Thyroid gland (tissue), 4 donors: ENCODE measurements around the gene MAGEH1. TPM values are rescaled to one million over a fixed set of nuclear protein-coding genes. Genes with fewer than 3 reads are reported as not detected.
A peak's percentile ranks its signal among the peaks of the same experiment; 100 is the strongest.
"Not testable (repeated sequence)": the region's sequence is repeated elsewhere in the genome, so short reads cannot be mapped to it uniquely, and the experiment has no call there.

ENCODE experiments used
- DNase-seq, 2 donors: peaks; one replicate each; pipeline ENCODE4 v3.0.0-alpha.2; 2019
- H3K27ac ChIP-seq, 3 donors: fragments of 200-600 bp; sonication (generic); 1 replicate in 2 of 3; 2 replicates in 1 of 3; pipeline ENCODE4 v1.5.1; 2016 to 2019; ENCODE audit warnings: mild to moderate bottlenecking in 1 of 3, moderate library complexity in 1 of 3
- H3K27me3 ChIP-seq: fragments of 200-600 bp; sonication (generic); one replicate; pipeline ENCODE4 v1.5.1; 2019
- H3K36me3 ChIP-seq, 2 donors: fragments of 200-600 bp; sonication (generic); one replicate each; pipeline ENCODE4 v1.5.1; 2016 to 2019
- H3K4me1 ChIP-seq, 2 donors: fragments of 200-600 bp; sonication (generic); one replicate each; pipeline ENCODE4 v1.5.1; 2017 to 2019
- H3K4me3 ChIP-seq, 3 donors: fragments of 200-600 bp; sonication (generic); replicated peaks in 1 of 3; 1 replicate in 2 of 3; 2 replicates in 1 of 3; pipeline ENCODE4 v1.5.1; 2016; ENCODE audit warnings: mild to moderate bottlenecking in 1 of 3
- H3K9me3 ChIP-seq: fragments of 200-600 bp; sonication (generic); one replicate; pipeline ENCODE4 v1.5.1; 2017
- POLR2A ChIP-seq, 2 donors: fragments of 450-650 bp; IDR thresholded peaks; one replicate each; pipeline ENCODE4 v1.6.1; 2017; ENCODE audit warnings: antibody characterized with exemption in 2 of 2, mild to moderate bottlenecking in 2 of 2, moderate library complexity in 1 of 2
- whole genome bisulfite sequencing, 2 donors: methylation state at CpG; one replicate each; pipeline ENCODE4 v1.1.5; 2017; 5-methylcytosine and 5-hydroxymethylcytosine counted together
- intact Hi-C: fragments of 100-400 bp; cut with DNase I; formaldehyde crosslinking; loops from one replicate; pipeline ENCODE4 v1.15.1; 2023
- total RNA-seq, 4 donors: library from RNA; depleted of rRNA; stranded (reverse); fragments of >200 nt; gene quantifications; one replicate each; pipeline ENCODE4 v1.2.3, GENCODE V29; 2016
- TF ChIP-seq, protein P1 (sequence below), 6 experiments: fragments of 200-600 bp in 3 of 6; fragments of 450-650 bp in 3 of 6; sonication (generic) in 3 of 6; IDR thresholded peaks; one replicate each; pipeline ENCODE4 v1.5.1; 2016 to 2019; ENCODE audit warnings: antibody characterized with exemption in 6 of 6, mild to moderate bottlenecking in 2 of 6, inconsistent platforms in 1 of 6, moderate library complexity in 1 of 6

Gene MAGEH1
- total RNA-seq, 4 donors from 2014 or later: 34.5 to 74.0 (median 54.4) TPM

DNA sequence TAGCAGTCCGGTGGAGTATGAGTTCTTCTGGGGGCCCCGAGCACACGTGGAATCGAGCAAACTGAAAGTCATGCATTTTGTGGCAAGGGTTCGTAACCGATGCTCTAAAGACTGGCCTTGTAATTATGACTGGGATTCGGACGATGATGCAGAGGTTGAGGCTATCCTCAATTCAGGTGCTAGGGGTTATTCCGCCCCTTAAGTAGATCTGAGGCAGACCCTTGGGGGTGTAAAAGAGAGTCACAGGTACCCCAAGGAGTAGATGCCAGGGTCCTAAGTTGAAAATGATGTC lies 852 bp downstream of the MAGEH1 start:
- DNase-seq: no peak
- Histone ChIP-seq H3K9me3 (no peaks in the 10 kb centered on the region), H3K27me3 (no peaks in the 10 kb centered on the region), H3K36me3 (no peaks in the 10 kb centered on the region), H3K4me3 (peak overlapping the region; percentile 26 to 62 (median 37)), H3K4me1 (no peaks in the 10 kb centered on the region), H3K27ac (no peak overlapping the region)
- no peak for TF ChIP-seq POLR2A (IDR thresholded peaks at IDR 0.05)
- TF ChIP-seq, protein P1, sequence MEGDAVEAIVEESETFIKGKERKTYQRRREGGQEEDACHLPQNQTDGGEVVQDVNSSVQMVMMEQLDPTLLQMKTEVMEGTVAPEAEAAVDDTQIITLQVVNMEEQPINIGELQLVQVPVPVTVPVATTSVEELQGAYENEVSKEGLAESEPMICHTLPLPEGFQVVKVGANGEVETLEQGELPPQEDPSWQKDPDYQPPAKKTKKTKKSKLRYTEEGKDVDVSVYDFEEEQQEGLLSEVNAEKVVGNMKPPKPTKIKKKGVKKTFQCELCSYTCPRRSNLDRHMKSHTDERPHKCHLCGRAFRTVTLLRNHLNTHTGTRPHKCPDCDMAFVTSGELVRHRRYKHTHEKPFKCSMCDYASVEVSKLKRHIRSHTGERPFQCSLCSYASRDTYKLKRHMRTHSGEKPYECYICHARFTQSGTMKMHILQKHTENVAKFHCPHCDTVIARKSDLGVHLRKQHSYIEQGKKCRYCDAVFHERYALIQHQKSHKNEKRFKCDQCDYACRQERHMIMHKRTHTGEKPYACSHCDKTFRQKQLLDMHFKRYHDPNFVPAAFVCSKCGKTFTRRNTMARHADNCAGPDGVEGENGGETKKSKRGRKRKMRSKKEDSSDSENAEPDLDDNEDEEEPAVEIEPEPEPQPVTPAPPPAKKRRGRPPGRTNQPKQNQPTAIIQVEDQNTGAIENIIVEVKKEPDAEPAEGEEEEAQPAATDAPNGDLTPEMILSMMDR (IDR thresholded peaks at IDR 0.05): no peak
- intact Hi-C loops: no loop called here
- WGBS, 2 donors: 4% methylated on average over 7 to 9 of the region's 9 CpGs

DNA sequence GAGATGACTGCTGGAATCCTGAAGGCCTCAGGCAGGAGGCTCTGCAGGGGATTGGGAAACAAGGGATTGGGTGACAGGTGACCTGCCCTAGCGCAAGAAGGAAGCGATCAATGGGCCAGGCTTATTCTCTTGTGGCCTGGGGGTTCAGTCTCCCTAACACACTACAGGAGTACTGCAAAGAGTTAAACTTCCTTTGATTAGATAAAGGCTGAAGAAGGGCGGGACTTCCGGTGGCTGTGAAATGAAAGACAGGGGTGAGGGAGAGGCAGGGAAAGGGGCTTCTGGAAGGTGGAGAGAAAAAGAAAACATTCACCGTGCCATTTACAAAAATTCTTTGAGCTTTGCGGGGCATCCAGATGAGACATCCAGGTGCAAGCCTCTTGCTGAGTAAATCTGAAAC lies 3.8 kb downstream of the MAGEH1 start:
- not testable (repeated sequence) for DNase-seq
- whole genome bisulfite sequencing, 2 donors: no CpG with 5 or more reads among the region's 6 CpGs

DNA sequence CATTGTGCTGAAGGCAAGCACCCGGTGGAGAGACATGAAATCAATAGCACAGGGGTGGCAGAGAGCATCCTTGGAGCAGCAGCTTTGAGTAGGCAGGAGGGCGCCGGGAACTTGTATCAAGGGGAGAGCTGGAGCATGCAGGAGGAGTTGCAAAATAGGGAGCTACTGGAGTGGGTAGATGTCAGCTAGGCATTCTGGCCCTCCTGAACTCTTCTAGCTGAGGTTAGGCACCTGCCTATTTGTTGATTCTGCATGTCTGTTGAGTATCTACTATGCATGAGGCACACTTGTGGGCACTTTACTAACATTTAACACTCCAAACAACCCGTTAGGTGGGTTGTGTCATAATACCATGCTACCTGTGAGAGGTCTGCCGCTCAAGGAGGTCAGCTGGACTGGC lies 7.5 kb downstream of the MAGEH1 start:
- WGBS, 2 donors: no CpG with 5 or more reads among the region's 5 CpGs
- H3K36me3 ChIP-seq, H3K9me3 ChIP-seq, H3K4me3 ChIP-seq, H3K4me1 ChIP-seq, intact Hi-C loops, H3K27me3 ChIP-seq, DNase-seq, H3K27ac ChIP-seq: not testable (repeated sequence)

More for the DNA sequence above, 3.8 kb downstream of the MAGEH1 start:
- intact Hi-C loops, H3K4me1 ChIP-seq, H3K27me3 ChIP-seq, H3K36me3 ChIP-seq, H3K4me3 ChIP-seq, H3K9me3 ChIP-seq, H3K27ac ChIP-seq: not testable (repeated sequence)

DNA sequence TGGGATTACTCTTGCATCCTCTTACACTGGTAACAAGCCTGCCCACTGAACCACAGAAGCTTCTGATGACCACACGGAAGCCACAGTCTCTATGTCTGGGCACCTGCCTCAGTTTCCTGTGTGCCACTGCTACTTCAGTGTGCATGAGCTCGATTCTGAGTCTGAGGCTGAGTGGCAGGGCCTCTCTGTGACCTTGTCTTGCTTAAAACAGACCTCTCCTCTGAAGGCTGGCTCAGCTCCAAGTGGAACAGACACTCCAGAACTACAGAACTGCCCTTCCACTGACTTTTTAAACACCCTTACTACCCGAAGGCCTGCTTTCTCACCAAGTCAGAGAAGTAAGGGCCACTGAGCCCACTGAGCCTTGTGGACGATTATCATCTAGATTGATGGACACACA lies 8.0 kb downstream of the MAGEH1 start:
- no CpG with 5 or more reads among the region's 4 CpGs for WGBS, 2 donors
- H3K4me1 ChIP-seq, intact Hi-C loops: not testable (repeated sequence)

DNA sequence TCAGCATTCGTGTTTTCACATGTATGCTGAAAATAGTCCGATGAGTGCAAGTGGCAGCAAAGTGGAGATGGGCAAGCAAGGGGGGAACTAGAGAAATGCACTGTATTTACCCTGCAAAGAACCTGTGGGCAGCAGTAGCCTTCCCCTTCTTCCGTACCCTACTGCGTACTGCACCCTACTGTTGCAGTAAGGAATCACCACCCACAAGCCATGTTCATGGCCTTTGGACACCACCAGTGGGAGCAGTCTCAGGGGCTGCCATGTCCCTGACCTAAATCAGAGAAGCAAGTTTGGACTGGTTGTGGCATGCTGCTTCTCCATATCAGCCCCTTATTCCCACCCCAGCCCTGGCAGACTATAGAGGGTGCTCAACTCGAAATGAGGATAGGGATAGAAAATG lies 12.1 kb downstream of the MAGEH1 start:
- no CpG with 5 or more reads among the region's 5 CpGs for WGBS, 2 donors
- H3K27ac ChIP-seq, intact Hi-C loops, H3K4me1 ChIP-seq, H3K9me3 ChIP-seq, DNase-seq, H3K4me3 ChIP-seq, H3K36me3 ChIP-seq, H3K27me3 ChIP-seq: not testable (repeated sequence)

More for the DNA sequence above, 8.0 kb downstream of the MAGEH1 start:
- DNase-seq, H3K27me3 ChIP-seq, H3K9me3 ChIP-seq, H3K36me3 ChIP-seq, H3K4me3 ChIP-seq, H3K27ac ChIP-seq: not testable (repeated sequence)

DNA sequence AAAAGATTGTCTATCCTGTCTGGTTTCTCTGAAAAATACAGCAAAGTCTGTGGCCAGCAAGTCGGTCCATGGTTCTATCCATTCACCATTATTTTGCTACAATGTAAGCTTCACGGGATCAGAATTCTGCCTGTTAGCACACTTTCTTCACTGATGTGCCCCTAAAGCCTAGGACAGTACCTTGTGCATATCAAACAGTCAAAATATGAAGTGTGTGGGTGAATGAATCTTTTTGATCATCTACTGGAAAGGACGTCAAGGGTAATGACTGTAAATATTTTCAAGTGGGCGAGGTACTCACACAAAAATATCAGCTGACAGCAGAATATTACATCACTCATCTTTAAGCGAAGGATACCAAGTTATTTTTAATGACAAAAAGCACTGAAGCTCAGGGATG lies 13.2 kb downstream of the MAGEH1 start:
- H3K27ac ChIP-seq, intact Hi-C loops, H3K27me3 ChIP-seq, H3K4me1 ChIP-seq, H3K9me3 ChIP-seq, H3K4me3 ChIP-seq, H3K36me3 ChIP-seq, DNase-seq: not testable (repeated sequence)
- no CpG with 5 or more reads among the region's 5 CpGs for WGBS, 2 donors

DNA sequence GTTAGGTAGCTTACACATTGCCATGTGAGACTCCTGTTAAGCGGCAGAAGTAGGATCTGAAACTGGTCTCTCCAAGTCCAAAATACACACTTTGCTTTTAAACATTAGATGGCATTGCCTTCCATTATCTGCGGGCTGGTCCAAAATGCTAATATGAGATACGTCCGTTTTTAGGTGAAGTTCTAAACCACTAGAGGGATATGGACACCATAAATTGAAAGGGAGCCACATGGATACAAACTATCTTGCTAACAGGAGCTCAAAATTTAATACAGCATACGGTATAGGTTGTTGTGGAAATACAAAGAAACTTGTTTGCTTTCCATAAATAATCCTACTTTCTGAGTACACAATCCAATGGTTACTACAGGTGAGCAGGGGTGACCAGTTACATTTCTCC lies 13.9 kb downstream of the MAGEH1 start:
- H3K27me3 ChIP-seq, intact Hi-C loops, H3K9me3 ChIP-seq, H3K27ac ChIP-seq, H3K36me3 ChIP-seq, DNase-seq, H3K4me1 ChIP-seq, H3K4me3 ChIP-seq: not testable (repeated sequence)
- WGBS, 2 donors: no CpG with 5 or more reads among the region's 5 CpGs

DNA sequence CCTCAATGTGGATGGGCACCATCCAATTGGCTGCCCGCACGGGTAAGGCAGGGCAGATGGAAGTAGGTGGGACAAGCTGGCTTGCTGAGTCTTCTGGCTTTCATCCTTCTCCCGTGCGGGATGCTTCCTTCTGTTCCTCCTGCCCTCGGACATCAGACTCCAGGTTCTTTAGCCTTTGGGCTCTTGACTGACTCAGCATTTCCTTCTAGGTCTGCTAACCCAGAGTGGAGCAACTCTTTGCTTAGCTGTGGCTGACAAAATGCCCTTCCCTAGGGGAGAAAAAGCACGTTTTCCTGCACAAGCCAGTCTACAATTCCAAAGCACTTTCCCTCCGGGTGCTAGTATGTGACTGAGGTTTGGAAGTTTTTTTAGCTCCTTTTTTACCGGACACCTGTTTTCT lies 28.0 kb downstream of the MAGEH1 start:
- H3K27ac ChIP-seq, H3K27me3 ChIP-seq, H3K36me3 ChIP-seq, intact Hi-C loops, H3K4me3 ChIP-seq, H3K9me3 ChIP-seq, H3K4me1 ChIP-seq, DNase-seq: not testable (repeated sequence)
- WGBS, 2 donors: 52 to 53% methylated on average over 2 to 4 of the region's 8 CpGs

DNA sequence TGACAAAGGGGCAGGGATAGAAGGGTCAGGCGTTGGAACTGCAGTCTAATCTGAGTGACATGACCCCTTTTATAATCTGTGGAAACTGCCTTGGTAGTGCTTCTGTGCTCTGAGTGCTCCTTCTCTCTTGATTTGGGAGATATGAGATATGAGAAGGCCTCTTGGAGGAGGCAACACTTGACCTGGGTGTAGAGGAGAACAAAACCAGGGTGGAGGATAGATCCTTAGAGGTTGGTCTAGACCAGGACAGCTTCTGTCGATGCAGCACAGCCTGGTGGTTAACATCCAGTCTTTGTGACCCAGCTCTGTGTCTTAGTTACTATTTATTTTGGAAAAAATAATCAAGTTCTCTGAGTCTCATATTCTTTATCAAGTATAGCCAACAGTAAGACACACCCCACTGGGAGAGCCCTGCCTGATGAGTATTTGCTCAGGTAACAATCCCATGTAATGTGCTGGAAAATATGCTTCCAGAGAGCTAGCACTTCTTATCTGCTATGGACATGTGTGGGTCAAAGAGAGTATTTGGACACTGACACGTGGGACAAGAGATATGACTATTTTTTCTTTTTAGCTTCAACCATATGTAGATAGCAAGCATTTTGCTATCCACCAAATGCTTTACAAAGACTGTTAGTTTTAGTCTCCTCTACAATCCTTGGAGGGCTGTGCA lies 28.6 kb downstream of the MAGEH1 start:
- Histone ChIP-seq H3K36me3 (no peaks in the 10 kb centered on the region), H3K4me3 (no peak overlapping the region), H3K27ac (no peak overlapping the region), H3K4me1 (no peaks in the 10 kb centered on the region), H3K9me3 (no peaks in the 10 kb centered on the region), H3K27me3 (no peaks in the 10 kb centered on the region)
- no peak for DNase-seq
- TF ChIP-seq POLR2A (IDR thresholded peaks at IDR 0.05): no peak
- TF ChIP-seq, protein P1 (IDR thresholded peaks at IDR 0.05): no peak
- intact Hi-C loops: no loop called here
- 74 to 77% methylated on average over 3 of the region's 3 CpGs for WGBS, 2 donors
